Left kidney (tissue), 2 donors: ENCODE results near the gene ADAMTS6. TPM values are rescaled to one million over a fixed set of nuclear protein-coding genes. Genes with fewer than 3 reads are reported as not detected.

Experiments used
- DNase-seq: peaks from one replicate; pipeline ENCODE4 v3.0.0-alpha.2; 2013
- polyA plus RNA-seq: library from polyadenylated mRNA; unstranded; fragments of 120-200 nt; gene quantifications from one replicate; pipeline ENCODE4 v1.2.1, GENCODE V29; 2013; ENCODE audit not compliant: insufficient read length

The ADAMTS6 gene
- polyA plus RNA-seq, 1 donor: 3.2 TPM

- DNase-seq: no peak
Observed at GRCh38 chr5:65149827-65150226, 331.9 kb downstream of the ADAMTS6 start.

- no peak for DNase-seq
Observed at GRCh38 chr5:65144136-65144871, 337.4 kb downstream of the ADAMTS6 start.

DNA sequence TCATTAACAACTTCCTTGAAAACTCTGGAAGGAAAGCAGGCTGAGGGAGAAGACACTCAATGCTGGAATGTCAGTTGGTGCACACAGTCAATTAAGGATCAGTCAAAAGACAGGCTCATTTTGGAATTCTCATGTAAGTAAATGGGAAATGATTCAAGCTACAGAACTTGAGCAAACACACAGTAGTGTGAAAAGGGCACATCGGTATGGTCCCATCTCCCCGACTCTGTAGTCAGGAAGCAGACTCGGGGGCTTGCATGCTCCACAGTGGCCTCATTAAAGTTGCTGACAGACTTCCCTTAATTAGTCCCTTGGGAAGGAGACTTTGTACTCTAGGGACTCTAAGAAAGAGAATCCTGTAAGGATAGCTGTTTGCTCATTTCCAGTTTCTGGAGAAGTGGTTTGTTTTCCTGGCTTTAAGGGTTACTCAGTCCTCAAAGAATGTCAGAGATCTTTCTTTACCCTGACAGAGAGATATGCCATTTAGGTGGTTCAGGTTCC is 339.2 kb downstream of the ADAMTS6 start:
- DNase-seq: no peak

GRCh38 chr5:65142016-65142415 is 339.7 kb downstream of the ADAMTS6 start:
- no peak for DNase-seq

DNA sequence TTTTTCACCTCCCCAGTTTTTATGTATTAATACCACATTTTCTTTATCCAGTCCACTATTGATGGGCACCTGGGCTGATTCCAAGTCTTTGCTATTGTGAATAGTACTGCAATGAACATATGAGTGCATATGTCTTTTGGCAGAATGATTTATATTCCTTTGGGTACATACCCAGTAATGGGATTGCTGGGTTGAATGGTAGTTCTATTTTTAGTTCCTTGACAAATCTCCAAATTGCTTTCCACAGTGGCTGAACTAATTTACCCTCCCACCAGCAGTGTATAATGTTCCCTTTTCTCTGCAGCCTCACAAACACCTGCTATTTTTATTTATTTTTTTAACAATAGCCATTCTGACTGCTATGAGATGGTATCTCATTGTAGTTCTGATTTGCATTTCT is 340.2 kb downstream of the ADAMTS6 start:
- DNase-seq: no peak

- DNase-seq: no peak
Observed at GRCh38 chr5:65137631-65138030, 344.1 kb downstream of the ADAMTS6 start.

DNA sequence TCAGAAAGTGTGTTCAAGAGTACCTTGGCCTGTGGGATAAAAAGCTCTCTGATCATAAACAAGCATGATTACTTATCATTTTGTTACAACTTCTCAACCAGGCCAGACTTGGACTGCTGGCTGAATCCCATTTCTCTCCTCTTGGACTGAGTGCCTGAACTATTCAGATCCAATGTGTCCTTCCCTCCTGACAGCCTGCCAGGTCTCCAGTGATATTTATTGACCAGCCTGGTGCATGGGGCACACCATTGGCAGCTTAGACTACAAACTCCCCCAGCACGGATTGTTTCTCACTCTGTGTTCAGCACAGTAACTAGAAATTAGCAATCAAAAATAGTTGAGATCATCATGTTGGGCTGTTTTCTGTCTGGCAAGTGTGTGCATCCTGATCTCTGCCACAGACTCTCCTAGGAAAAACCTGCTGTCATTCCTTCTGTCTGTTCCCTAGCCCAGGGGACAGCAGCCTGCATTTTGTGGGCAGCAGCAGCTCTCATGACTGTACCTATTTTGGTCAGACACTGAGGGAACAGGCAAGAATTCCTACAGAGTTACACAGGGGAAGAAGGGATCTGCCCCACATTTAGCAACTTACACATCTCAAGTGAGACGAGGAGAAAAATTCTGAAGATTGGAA is 348.1 kb downstream of the ADAMTS6 start:
- no peak for DNase-seq

- DNase-seq: no peak
Observed at GRCh38 chr5:65132386-65132785, 349.3 kb downstream of the ADAMTS6 start.

GRCh38 chr5:65128226-65128625 is 353.5 kb downstream of the ADAMTS6 start:
- DNase-seq: no peak

DNA sequence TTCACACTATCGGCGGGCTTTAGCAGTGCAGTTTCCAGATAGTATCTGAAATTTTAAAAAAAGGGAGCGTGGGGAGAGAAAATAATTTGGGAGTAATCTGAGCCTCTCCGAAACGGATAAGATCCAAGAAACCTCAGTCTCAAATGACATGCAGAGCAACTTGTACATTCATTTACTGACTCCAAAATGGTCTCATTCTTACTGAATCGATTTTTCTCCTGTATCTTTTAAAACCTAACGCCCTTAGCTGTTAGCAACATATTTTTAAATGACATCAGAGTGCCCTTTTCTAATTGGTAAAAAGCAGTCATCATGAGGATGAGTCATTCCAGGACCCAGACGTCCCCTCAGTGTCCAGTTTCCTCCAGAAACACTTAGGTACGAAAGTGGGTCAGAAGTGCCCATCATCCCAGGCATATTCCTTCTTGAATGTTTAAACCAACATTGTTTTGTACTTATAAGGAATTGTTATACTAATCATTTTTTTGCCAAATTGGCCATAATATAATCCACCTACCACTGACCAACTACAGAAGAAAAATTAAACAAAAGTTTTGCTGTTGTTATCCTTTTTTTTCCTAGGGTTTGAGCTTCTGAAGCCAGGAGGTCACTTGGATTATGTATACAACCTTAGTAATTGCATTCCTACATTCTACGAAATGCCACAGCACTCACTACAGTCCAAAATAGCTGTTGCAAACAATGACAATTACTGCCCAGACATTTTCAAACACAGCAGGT is 354.4 kb downstream of the ADAMTS6 start:
- no peak for DNase-seq

DNA sequence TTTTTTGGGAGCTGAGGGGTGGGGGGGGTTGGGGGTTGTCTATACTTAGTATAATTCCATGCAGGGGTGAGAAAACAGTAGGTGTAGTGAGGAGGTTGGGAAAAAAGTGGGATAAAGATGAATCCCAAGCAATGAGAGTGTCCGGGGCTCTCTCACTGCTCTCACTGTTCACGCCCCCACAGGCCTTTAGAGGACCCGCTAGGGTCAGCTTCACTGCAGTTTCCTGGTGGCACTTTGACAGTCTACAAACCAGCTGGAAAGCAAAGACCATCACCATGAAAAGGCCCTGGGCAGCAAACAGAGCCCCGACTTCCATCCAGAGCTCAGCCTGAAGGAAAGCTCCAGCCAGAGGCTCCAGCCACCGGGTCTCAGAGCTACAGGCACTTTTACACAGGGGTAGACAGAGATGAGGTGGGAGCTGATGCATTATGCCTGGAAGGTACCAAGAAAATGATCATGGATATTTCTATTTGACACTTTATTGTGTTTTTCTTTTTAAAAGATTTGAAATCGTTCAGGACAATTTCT is 355.1 kb downstream of the ADAMTS6 start:
- DNase-seq: no peak

- no peak for DNase-seq
Observed at GRCh38 chr5:65125591-65126541, 355.9 kb downstream of the ADAMTS6 start.

GRCh38 chr5:65121880-65122436 is 359.8 kb downstream of the ADAMTS6 start:
- DNase-seq: no peak

GRCh38 chr5:65120371-65120967 is 361.3 kb downstream of the ADAMTS6 start:
- DNase-seq: no peak

GRCh38 chr5:65117525-65117924 is 364.2 kb downstream of the ADAMTS6 start:
- DNase-seq: no peak

DNA sequence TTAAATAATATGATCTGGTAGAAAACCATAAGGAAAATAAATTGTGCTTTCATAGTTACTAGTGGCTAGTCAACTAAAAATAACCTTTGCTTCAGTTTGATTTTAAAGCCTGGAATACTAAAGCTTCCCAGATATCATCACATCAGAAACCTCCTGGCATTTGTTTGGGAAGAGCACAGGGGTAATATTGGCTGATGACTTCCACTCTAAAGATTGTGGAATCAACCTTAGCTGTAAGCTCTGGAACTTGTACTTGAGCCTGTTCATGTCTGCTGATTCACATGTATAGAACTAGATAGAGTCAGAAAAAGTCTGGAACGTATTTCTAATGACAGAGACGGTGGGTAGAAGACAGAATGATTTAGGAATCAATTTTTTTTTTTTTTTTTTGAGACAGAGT is 367.9 kb downstream of the ADAMTS6 start:
- no peak for DNase-seq

DNA sequence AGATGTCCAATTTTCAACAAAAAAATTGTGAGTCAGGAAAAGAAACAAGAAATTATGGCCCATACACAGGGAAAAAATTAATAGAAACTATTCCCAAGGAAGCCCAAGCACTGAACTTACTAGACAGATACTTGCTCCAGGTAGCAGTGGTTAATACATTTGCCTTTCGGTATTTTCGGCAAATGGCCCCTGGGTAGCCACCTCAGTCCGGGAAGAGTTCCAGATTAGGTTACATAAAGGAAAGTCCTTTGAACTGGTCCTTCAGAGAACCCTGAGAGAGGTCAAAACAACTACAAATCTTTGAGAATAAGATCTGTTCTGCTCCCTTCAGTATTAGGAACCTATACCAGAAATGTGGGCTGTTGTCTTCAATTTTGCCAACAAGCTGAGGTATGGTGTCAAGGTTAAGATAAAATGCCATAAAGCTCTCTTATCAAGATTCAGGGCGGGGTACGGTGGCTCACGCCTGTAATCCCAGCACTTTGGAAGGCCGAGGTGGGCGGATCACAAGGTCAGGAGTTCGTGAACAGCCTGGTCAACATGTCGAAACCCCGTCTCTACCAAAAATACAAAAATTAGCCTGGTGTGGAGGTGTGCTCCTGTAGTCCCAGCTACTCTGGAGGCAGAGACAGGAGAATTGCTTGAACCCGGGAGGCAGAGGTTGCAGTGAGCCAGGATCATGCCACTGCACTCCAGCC is 369.6 kb downstream of the ADAMTS6 start:
- no peak for DNase-seq

DNA sequence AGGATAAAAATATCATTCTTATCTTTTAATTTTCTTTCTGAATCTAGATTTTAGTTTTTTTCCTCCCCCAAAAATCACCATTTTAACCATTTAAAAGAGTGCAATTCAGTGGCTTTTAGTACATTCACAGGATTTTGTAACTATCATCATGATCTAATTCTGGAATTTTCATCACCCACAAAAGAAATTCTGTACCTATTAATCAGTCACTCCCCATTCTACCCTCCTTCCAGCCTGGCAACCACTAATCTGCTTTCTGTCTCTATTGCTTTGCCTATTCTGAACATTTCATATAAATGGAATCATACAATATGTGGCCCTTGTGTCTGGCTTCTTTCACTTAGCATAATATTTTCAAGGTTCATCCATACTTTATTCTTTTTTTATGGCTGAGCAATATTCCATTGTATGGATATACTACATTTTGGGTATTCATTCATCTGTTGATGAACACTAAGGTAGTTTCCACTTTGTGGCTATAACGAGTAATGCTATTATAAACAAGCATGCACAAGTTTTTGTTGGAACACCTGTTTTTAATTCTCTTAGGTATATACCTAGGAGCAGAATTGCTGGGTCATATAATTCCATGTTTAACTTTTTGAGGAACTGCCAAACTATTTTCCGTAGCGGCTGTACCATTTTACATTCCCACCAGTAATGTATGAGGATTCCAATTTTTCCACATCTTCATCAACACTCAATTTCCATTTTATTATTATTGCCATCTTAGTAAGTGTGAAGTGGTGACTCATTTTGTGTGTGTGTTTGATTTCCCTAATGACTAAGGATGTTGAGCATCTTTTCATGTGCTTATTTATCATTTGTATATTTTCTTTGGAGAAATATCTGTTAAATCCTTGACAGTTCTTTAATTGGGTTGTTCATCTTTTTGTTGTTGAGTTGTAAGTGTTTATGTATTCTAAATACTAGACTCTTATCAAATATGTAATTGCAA is 372.7 kb downstream of the ADAMTS6 start:
- no peak for DNase-seq

- no peak for DNase-seq
Observed at GRCh38 chr5:65105301-65105700, 376.4 kb downstream of the ADAMTS6 start.
